ENCODE data around the gene WDR45B. TPM values are rescaled to one million over a fixed set of nuclear protein-coding genes. Genes with fewer than 3 reads are reported as not detected.

The WDR45B gene
- total RNA-seq (2014; rRNA removed; shearing (Covaris generic)): 68.2 and 75.6 TPM in 2 replicates

- DNase-seq (ENCODE audit: low spot score): peak; percentile 98
Observed at GRCh38 chr17:82648165-82648668, at the start of gene WDR45B. Gene WDR45B, minus strand, starts transcription at chr17:82648444. Its CDS starts 104 bp downstream, at chr17:82648340.

- no peak for DNase-seq (ENCODE audit: low spot score)
Observed at GRCh38 chr17:82697808-82698064, 49.5 kb upstream of the WDR45B start.

- no peak for DNase-seq (ENCODE audit: low spot score)
Observed at GRCh38 chr17:82696916-82697807, 48.9 kb upstream of the WDR45B start.

- DNase-seq (ENCODE audit: low spot score): no peak
Observed at GRCh38 chr17:82696259-82696658, 48.0 kb upstream of the WDR45B start.

GRCh38 chr17:82694647-82695046 is 46.4 kb upstream of the WDR45B start:
- DNase-seq (ENCODE audit: low spot score): no peak

- no peak for DNase-seq (ENCODE audit: low spot score)
Observed at GRCh38 chr17:82693168-82693867, 45.1 kb upstream of the WDR45B start.

GRCh38 chr17:82692268-82692667 is 44.0 kb upstream of the WDR45B start:
- DNase-seq (ENCODE audit: low spot score): no peak

- no peak for DNase-seq (ENCODE audit: low spot score)
Observed at GRCh38 chr17:82691714-82692113, 43.5 kb upstream of the WDR45B start.

GRCh38 chr17:82690786-82691489 is 42.7 kb upstream of the WDR45B start:
- DNase-seq (ENCODE audit: low spot score): no peak

GRCh38 chr17:82689077-82689476 is 40.8 kb upstream of the WDR45B start:
- DNase-seq (ENCODE audit: low spot score): no peak

GRCh38 chr17:82687871-82688270 is 39.6 kb upstream of the WDR45B start:
- no peak for DNase-seq (ENCODE audit: low spot score)

- DNase-seq (ENCODE audit: low spot score): no peak
Observed at GRCh38 chr17:82687375-82687861, 39.2 kb upstream of the WDR45B start.

GRCh38 chr17:82686366-82687324 is 38.4 kb upstream of the WDR45B start:
- no peak for DNase-seq (ENCODE audit: low spot score)

- DNase-seq (ENCODE audit: low spot score): no peak
Observed at GRCh38 chr17:82685291-82685690, 37.0 kb upstream of the WDR45B start.

GRCh38 chr17:82684228-82684841 is 36.1 kb upstream of the WDR45B start:
- DNase-seq (ENCODE audit: low spot score): no peak

- DNase-seq (ENCODE audit: low spot score): no peak
Observed at GRCh38 chr17:82683534-82683933, 35.3 kb upstream of the WDR45B start.

GRCh38 chr17:82681547-82681946 is 33.3 kb upstream of the WDR45B start:
- no peak for DNase-seq (ENCODE audit: low spot score)

GRCh38 chr17:82679586-82680465 is 31.6 kb upstream of the WDR45B start:
- DNase-seq (ENCODE audit: low spot score): no peak

- DNase-seq (ENCODE audit: low spot score): no peak
Observed at GRCh38 chr17:82678265-82678891, 30.1 kb upstream of the WDR45B start.

All from H4 (cell line).